Hepatocyte (in vitro differentiated cells): Measurements from ENCODE around the gene NAT14. TPM values are rescaled to one million over a fixed set of nuclear protein-coding genes. Genes with fewer than 3 reads are reported as not detected.

Source experiments
- DNase-seq: peaks from one replicate; pipeline ENCODE4 v3.0.0-alpha.2; 2016; ENCODE audit warnings: low spot score
- H2AFZ ChIP-seq: fragments of 200-600 bp; sonication (generic); 2 replicates; pipeline ENCODE4 v1.6.0; 2016; ENCODE audit warnings: antibody characterized with exemption, mild to moderate bottlenecking
- H3K27ac ChIP-seq: fragments of 200-600 bp; sonication (generic); 2 replicates; pipeline ENCODE4 v1.5.1; 2016; ENCODE audit warnings: mild to moderate bottlenecking
- H3K27me3 ChIP-seq: fragments of 200-600 bp; sonication (generic); 2 replicates; pipeline ENCODE4 v1.6.1; 2016
- H3K36me3 ChIP-seq: fragments of 200-600 bp; sonication (generic); replicated peaks from 2 replicates; pipeline ENCODE4 v1.5.1; 2016; ENCODE audit warnings: low read depth; ENCODE audit not compliant: insufficient read depth
- H3K4me1 ChIP-seq: fragments of 200-600 bp; sonication (generic); 2 replicates; pipeline ENCODE4 v1.5.1; 2016; ENCODE audit warnings: mild to moderate bottlenecking, moderate library complexity; ENCODE audit not compliant: insufficient read depth
- H3K4me2 ChIP-seq: fragments of 200-600 bp; sonication (generic); 2 replicates; pipeline ENCODE4 v1.6.0; 2016
- H3K4me3 ChIP-seq: fragments of 200-600 bp; sonication (generic); 2 replicates; pipeline ENCODE4 v1.5.1; 2016; ENCODE audit warnings: mild to moderate bottlenecking
- H3K79me2 ChIP-seq: fragments of 200-600 bp; sonication (generic); 2 replicates; pipeline ENCODE4 v1.6.0; 2017; ENCODE audit warnings: mild to moderate bottlenecking
- H3K9me2 ChIP-seq: fragments of 200-600 bp; sonication (generic); replicated peaks from 2 replicates; pipeline ENCODE4 v1.6.0; 2017; ENCODE audit warnings: mild to moderate bottlenecking; ENCODE audit not compliant: insufficient read depth
- H3K9me3 ChIP-seq: fragments of 200-600 bp; sonication (generic); 2 replicates; pipeline ENCODE4 v1.5.1; 2016; ENCODE audit warnings: low read depth, mild to moderate bottlenecking
- H4K20me1 ChIP-seq: fragments of 200-600 bp; sonication (generic); 2 replicates; pipeline ENCODE4 v1.6.0; 2016; ENCODE audit warnings: mild to moderate bottlenecking; ENCODE audit not compliant: insufficient read depth, poor library complexity, severe bottlenecking
- CTCF ChIP-seq: fragments of 200-600 bp; sonication (generic); IDR thresholded peaks from 2 replicates; pipeline ENCODE4 v1.5.1; 2016; ENCODE audit warnings: antibody characterized with exemption, mild to moderate bottlenecking; ENCODE audit not compliant: poor library complexity
- EZH2 ChIP-seq: fragments of 200-600 bp; sonication (generic); IDR thresholded peaks from 2 replicates; pipeline ENCODE4 v1.6.1; 2016; ENCODE audit warnings: antibody characterized with exemption, mild to moderate bottlenecking, borderline replicate concordance
- EZH2phosphoT487 ChIP-seq: fragments of 200-600 bp; sonication (generic); IDR thresholded peaks from one replicate; pipeline ENCODE4 v1.6.1; 2018; ENCODE audit warnings: antibody characterized with exemption, mild to moderate bottlenecking, low read depth, moderate library complexity; ENCODE audit not compliant: unreplicated experiment, severe bottlenecking
- WGBS: methylation state at CpG from one replicate; pipeline ENCODE4 v1.1.6; 2016; ENCODE audit warnings: low lambda C conversion rate; ENCODE audit errors: missing lambda C conversion rate; 5-methylcytosine and 5-hydroxymethylcytosine counted together
- polyA plus RNA-seq: library from polyadenylated mRNA; unstranded; fragments of >200 nt; fragmentation: Nextera tagmentation; extraction: Ambion mirVana; gene quantifications from 2 replicates; pipeline ENCODE4 v1.2.1, GENCODE V29; 2016
- total RNA-seq: library from RNA; depleted of rRNA; stranded (reverse); fragments of >200 nt; gene quantifications from 2 replicates; pipeline ENCODE4 v1.2.3, GENCODE V29; 2014

NAT14 gene
- total and polyA plus RNA-seq, 2 experiments from 2014 or later: 22.3 to 40.3 TPM

- Histone ChIP-seq H3K27me3 (no peaks in the 10 kb centered on the region), H2AFZ (no peak overlapping the region), H3K79me2 (peaks cover 10% of the 10 kb centered on the region), H3K4me3 (no peak overlapping the region), H3K36me3 (no peaks in the 10 kb centered on the region), H3K4me2 (peak overlapping the region; percentile 94), H3K9me2 (no peaks in the 10 kb centered on the region), H4K20me1 (no peaks in the 10 kb centered on the region), H3K4me1 (peaks cover 30% of the 10 kb centered on the region), H3K9me3 (no peaks in the 10 kb centered on the region), H3K27ac (peak overlapping the region; percentile 93)
- no peak for DNase-seq
- 89% methylated on average over 39 of the region's 53 CpGs for WGBS
- TF ChIP-seq CTCF: no peak
- TF ChIP-seq EZH2: no peak
These were observed 1.3 kb downstream of the NAT14 start for GRCh38 chr19:55486043-55486970.

- Histone ChIP-seq H3K36me3 (no peaks in the 10 kb centered on the region), H2AFZ (no peak overlapping the region), H4K20me1 (no peaks in the 10 kb centered on the region), H3K9me3 (no peaks in the 10 kb centered on the region), H3K27ac (peak overlapping the region; percentile 93), H3K4me1 (peaks cover 30% of the 10 kb centered on the region), H3K27me3 (peaks cover 2% of the 10 kb centered on the region), H3K79me2 (peaks cover 10% of the 10 kb centered on the region), H3K4me3 (no peak overlapping the region), H3K4me2 (peak overlapping the region; percentile 94), H3K9me2 (no peaks in the 10 kb centered on the region)
- WGBS: 32% methylated on average over 24 of the region's 27 CpGs
- DNase-seq: peak; percentile 84
- no peak for TF ChIP-seq EZH2phosphoT487
- TF ChIP-seq CTCF: no peak
- TF ChIP-seq EZH2: no peak
These were observed 2.3 kb downstream of the NAT14 start for GRCh38 chr19:55486971-55487923.

- no peak within 1 kb of the TSS for H3K4me3 ChIP-seq
These were observed 3.1 kb downstream of the NAT14 start, which contains the start of gene SSC5D for GRCh38 chr19:55487924-55488687. SSC5D (plus strand) TSS chr19:55488436; CDS start chr19:55488590, 154 bp downstream.

More at GRCh38 chr19:55487924-55488687, 3.1 kb downstream of the NAT14 start, which contains the start of gene SSC5D:
- H3K36me3 ChIP-seq: no peaks in the 10 kb centered on the region
- H3K27ac ChIP-seq: peak within 1 kb of the TSS; percentile 93
- H2AFZ ChIP-seq: no peak within 1 kb of the TSS
- no peak for TF ChIP-seq EZH2
- TF ChIP-seq EZH2phosphoT487: no peak
- no peak for TF ChIP-seq CTCF
- peaks cover 10% of the 10 kb centered on the region for H3K27me3 ChIP-seq
- peaks cover 30% of the 10 kb centered on the region for H3K4me1 ChIP-seq
- 8% methylated on average over 9 of the region's 21 CpGs for WGBS
- no peak for DNase-seq
- no peaks in the 10 kb centered on the region for H3K9me3 ChIP-seq
- peaks cover 10% of the 10 kb centered on the region for H3K79me2 ChIP-seq
- H4K20me1 ChIP-seq: no peaks in the 10 kb centered on the region
- no peaks in the 10 kb centered on the region for H3K9me2 ChIP-seq
- H3K4me2 ChIP-seq: peak within 1 kb of the TSS; percentile 94
